Measurements from ENCODE around the gene C1GALT1.

Gene C1GALT1

GRCh38 chr7:7157177-7157886 is 25.0 kb upstream of the C1GALT1 start:
- no peak for TF ChIP-seq CTCF (IDR thresholded peaks at IDR 0.05; ENCODE audit: insufficient read depth, low read depth, low read length, missing control alignments)
- peak; percentile 37 for DNase-seq (ENCODE audit: low read depth)
- H3K4me3 ChIP-seq (ENCODE audit: low read length) = no peak overlapping the region

GRCh38 chr7:7157887-7158271 is 24.5 kb upstream of the C1GALT1 start:
- peak; percentile 44 for DNase-seq (ENCODE audit: low read depth)
- no peak for TF ChIP-seq CTCF (IDR thresholded peaks at IDR 0.05; ENCODE audit: insufficient read depth, low read depth, low read length, missing control alignments)
- no peak overlapping the region for H3K4me3 ChIP-seq (ENCODE audit: low read length)

GRCh38 chr7:7159063-7159658 is 23.2 kb upstream of the C1GALT1 start:
- no peak overlapping the region for H3K4me3 ChIP-seq (ENCODE audit: low read length)
- DNase-seq (ENCODE audit: low read depth) = no peak

GRCh38 chr7:7164591-7164990 is 17.8 kb upstream of the C1GALT1 start:
- TF ChIP-seq CTCF (IDR thresholded peaks at IDR 0.05; ENCODE audit: insufficient read depth, low read depth, low read length, missing control alignments) = no peak
- H3K4me3 ChIP-seq (ENCODE audit: low read length) = no peak overlapping the region
- DNase-seq (ENCODE audit: low read depth) = no peak

More at GRCh38 chr7:7159063-7159658, 23.2 kb upstream of the C1GALT1 start:
- TF ChIP-seq CTCF (IDR thresholded peaks at IDR 0.05; ENCODE audit: insufficient read depth, low read depth, low read length, missing control alignments) = no peak

- no peak for TF ChIP-seq CTCF (IDR thresholded peaks at IDR 0.05; ENCODE audit: insufficient read depth, low read depth, low read length, missing control alignments)
- no peak overlapping the region for H3K4me3 ChIP-seq (ENCODE audit: low read length)
- DNase-seq (ENCODE audit: low read depth) = no peak
These were observed 17.0 kb upstream of the C1GALT1 start for GRCh38 chr7:7165372-7165771.

GRCh38 chr7:7166318-7166717 is 16.0 kb upstream of the C1GALT1 start:
- DNase-seq (ENCODE audit: low read depth) = no peak
- TF ChIP-seq CTCF (IDR thresholded peaks at IDR 0.05; ENCODE audit: insufficient read depth, low read depth, low read length, missing control alignments) = no peak
- no peak overlapping the region for H3K4me3 ChIP-seq (ENCODE audit: low read length)

- no peak overlapping the region for H3K4me3 ChIP-seq (ENCODE audit: low read length)
- no peak for DNase-seq (ENCODE audit: low read depth)
- no peak for TF ChIP-seq CTCF (IDR thresholded peaks at IDR 0.05; ENCODE audit: insufficient read depth, low read depth, low read length, missing control alignments)
These were observed 13.0 kb upstream of the C1GALT1 start for GRCh38 chr7:7169296-7169695.
